Activated naive CD8-positive, alpha-beta T cell treated with anti-CD3 and anti-CD28 coated beads for 36 hours (primary cell): Measurements from ENCODE around the gene SPDEF. TPM values are rescaled to one million over a fixed set of nuclear protein-coding genes. Genes with fewer than 3 reads are reported as not detected.

Source experiments
- DNase-seq: peaks from one replicate; pipeline ENCODE4 v3.0.0; 2021
- H3K27ac Mint-ChIP-seq: one replicate; pipeline ENCODE4 v1.8.0; 2022; ENCODE audit warnings: mild to moderate bottlenecking, moderate library complexity, mixed read lengths
- H3K27me3 Mint-ChIP-seq: one replicate; pipeline ENCODE4 v1.8.0; 2022; ENCODE audit warnings: mild to moderate bottlenecking, mixed read lengths
- H3K36me3 Mint-ChIP-seq: one replicate; pipeline ENCODE4 v1.8.0; 2021; ENCODE audit warnings: mild to moderate bottlenecking, mixed read lengths
- H3K4me1 Mint-ChIP-seq: one replicate; pipeline ENCODE4 v1.8.0; 2021; ENCODE audit warnings: mixed read lengths
- H3K4me3 Mint-ChIP-seq: one replicate; pipeline ENCODE4 v1.8.0; 2022; ENCODE audit warnings: mild to moderate bottlenecking, moderate library complexity, mixed read lengths
- H3K9me3 Mint-ChIP-seq: one replicate; pipeline ENCODE4 v1.8.0; 2022; ENCODE audit warnings: mixed read lengths
- total RNA-seq, 2 experiments: library from RNA; stranded (reverse); gene quantifications; one replicate each; pipeline ENCODE4 v1.2.3, GENCODE V29; 2021

Gene SPDEF
- total RNA-seq, 2 experiments from 2014 or later = not detected

DNA sequence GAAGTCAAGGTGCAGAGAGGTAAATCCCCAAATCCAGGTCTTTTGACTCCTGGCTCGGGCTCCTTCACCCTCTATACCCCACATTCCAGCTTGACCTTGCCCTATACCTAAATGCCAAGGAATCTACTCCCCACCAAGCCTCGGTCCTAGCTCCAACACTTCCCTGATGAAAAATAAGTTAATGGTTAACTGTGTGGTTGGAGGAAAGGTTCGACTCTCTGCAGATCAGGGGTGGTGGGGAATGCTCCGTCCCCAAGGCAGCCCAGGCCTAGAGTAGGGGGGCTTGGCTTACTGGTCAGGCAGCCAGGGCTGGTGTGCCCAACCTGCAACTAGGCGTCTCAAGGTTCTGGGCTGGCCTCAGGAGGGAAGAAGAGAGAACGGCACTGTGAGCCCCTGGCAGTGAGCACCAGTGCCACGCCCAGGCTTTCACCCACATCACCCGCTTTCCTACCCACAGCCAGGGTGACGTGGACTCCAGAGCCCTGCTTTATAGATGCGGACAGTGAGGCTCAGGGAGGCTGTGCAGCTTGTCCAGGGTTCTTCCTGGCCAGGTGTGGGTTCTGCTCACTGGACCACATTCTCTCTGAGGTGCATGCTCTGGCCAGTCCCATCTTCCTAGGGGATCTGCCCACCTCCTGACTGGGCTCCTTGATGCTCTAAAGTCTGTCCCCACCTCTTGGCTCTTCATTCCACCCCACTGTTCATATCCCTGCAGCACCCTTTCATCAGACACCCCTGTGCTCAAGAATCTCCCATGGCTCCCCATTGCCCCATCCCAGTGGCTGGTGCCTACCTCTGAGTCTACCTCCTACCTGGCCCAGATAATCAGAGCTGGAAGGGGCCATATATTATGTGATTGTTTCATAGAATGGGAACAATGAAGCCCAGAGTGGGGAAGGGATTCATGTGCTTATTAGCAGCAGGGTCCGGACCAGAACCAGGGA is 8.2 kb downstream of the SPDEF start:
- Mint-ChIP-seq H3K4me1 (no peaks in the 10 kb centered on the region), H3K36me3 (no peaks in the 10 kb centered on the region)

DNA sequence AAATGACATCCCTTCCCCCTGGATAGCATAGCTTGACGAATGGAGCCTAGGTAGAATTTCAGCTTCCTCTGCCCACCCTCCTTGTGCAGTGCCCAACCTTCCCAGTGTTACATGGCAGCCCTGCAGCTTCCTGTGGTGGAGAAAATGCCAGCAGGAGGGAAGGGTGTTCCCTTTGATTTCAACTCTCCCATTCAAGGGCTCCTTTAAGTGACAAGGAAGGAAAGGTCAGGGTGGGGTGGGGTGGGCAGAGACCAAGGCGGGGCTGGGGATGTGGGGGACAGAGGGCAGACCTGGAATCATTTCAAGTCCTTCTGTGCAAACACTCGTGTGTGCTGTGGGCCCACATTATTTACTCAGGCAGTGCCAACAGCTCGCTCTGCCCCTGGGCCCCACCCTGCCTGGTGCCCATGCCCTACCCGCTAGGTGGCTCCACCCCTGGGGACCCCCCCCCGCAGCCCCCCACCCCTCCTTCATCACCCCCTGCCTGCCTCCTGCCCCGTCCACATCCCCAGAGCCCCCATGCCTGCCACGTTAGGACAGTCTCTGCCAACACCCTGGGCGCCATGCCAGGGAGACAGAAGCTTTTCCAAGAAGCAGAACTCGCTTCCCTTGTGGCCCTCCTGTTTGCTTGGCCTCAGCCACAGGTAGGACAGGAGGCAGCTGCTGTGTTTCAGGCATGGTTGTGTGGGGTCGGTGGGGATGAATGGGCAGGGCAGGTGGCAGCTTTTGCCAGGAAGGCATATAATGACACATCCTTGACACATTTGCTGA is 9.4 kb downstream of the SPDEF start:
- Mint-ChIP-seq H3K27me3 (peaks cover 4% of the 10 kb centered on the region), H3K36me3 (no peaks in the 10 kb centered on the region), H3K9me3 (no peaks in the 10 kb centered on the region), H3K4me1 (no peaks in the 10 kb centered on the region), H3K27ac (no peak overlapping the region), H3K4me3 (no peak overlapping the region)
- DNase-seq = no peak

More for the DNA sequence above, 8.2 kb downstream of the SPDEF start:
- H3K27me3 Mint-ChIP-seq = peaks cover 4% of the 10 kb centered on the region
- no peak overlapping the region for H3K4me3 Mint-ChIP-seq
- H3K27ac Mint-ChIP-seq = no peak overlapping the region
- DNase-seq = no peak
- no peaks in the 10 kb centered on the region for H3K9me3 Mint-ChIP-seq

DNA sequence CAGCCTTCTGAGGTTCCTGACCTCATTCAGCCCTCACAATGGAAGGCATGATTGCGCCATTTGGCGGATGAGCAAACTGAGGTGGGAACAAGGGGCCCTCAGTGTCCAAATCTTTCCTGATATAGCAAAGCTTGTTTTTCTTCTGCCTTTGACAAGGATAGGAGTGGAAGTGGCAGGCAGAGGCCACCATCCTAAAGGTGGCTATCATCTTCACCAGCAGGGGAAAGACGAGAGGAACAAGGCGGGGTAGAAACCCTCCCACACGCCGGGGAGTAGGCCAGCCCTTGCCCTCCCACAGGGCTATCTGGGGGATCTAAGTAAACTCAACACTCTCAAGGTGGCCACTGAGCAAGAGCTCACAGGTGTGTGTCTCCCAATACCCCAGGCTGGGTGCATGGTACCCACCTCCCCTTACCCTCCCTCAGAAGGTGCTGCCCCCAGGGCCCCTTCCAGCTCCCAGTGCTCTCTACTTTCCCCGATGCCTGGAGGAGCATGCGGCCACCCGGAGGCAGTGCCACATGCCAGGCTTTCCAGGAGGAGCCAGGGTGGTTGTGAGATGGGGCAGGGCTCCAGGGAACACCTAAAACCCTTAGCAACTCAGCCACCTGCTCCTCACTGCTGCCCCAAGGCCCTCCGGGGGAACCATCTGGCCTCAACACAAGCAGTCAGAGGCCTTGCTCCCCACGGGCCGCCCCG is 11.2 kb downstream of the SPDEF start:
- Mint-ChIP-seq H3K9me3 (no peaks in the 10 kb centered on the region), H3K36me3 (no peaks in the 10 kb centered on the region), H3K4me1 (no peaks in the 10 kb centered on the region), H3K4me3 (no peak overlapping the region), H3K27me3 (no peaks in the 10 kb centered on the region), H3K27ac (no peak overlapping the region)
- no peak for DNase-seq

DNA sequence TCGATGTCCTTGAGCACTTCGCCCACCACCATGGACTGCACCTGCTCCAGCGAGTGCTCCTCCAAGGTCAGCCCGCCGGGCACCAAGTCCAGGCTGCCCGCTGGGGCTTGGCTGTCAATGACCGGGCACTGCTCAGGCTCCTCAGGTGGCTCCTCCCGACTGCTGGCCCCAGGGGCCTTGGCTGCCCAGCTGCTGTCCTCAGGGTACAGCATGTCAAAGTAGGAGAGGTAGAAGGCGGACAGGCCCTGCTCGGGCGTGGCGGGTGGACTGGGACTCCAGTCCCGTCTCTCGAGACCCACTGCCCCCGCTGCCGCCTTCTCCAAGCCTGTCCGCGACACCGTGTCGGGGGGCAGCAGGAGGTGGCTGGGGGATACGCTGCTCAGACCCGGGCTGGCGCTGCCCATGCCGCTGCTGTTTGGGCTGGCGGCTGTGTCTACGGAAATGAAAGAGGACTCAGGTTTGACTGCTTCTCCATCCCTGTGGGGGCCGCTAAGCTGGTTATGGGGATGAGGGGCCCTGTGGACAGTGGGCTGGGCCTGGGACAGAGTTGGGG is 12.0 kb downstream of the SPDEF start:
- Mint-ChIP-seq H3K4me1 (no peaks in the 10 kb centered on the region), H3K4me3 (no peak overlapping the region), H3K9me3 (no peaks in the 10 kb centered on the region), H3K27me3 (no peaks in the 10 kb centered on the region), H3K36me3 (no peaks in the 10 kb centered on the region), H3K27ac (no peak overlapping the region)
- DNase-seq = no peak

DNA sequence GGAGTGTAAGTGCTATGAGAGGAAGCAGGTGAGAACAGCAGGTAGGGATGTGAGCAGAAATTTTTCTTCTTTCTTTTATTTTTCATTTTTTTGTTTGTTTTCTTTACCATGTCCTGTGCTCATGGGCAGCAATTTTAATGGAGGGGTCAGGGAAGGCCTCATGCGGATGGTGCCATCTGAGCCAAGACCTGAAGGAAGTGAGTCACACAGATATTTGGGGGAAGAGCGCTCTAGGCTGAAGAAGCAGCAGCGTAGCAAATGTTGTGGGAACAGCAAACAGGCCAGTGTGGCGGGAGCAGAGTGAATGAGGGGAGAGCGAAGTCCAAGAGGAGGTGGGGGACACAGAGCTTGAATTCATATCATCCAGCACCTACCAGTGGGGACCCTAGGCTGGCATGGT is 12.7 kb downstream of the SPDEF start:
- Mint-ChIP-seq H3K4me1 (no peaks in the 10 kb centered on the region), H3K9me3 (no peaks in the 10 kb centered on the region), H3K36me3 (no peaks in the 10 kb centered on the region), H3K4me3 (no peak overlapping the region), H3K27ac (no peak overlapping the region), H3K27me3 (no peaks in the 10 kb centered on the region)
- DNase-seq = no peak

DNA sequence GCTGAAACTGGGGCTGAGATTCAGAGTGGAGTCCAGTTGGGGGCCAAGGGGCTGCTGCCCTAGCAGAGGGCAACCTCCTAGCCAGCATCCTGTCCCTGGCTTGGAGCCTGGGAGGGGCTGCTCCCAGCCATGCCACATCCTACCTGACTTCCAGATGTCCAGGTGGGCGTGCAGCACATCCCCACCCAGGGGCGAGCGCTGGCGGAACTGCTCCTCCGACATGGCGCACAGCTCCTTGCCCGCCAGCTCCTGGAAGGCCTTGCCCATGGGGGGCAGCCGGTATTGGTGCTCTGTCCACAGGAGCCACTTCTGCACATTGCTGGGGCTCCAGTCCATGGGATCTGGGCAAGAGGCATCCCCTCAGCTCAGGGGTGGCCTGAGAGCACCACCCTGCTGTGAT is 15.3 kb downstream of the SPDEF start:
- DNase-seq = no peak
- H3K27me3 Mint-ChIP-seq = no peaks in the 10 kb centered on the region
- H3K9me3 Mint-ChIP-seq = no peaks in the 10 kb centered on the region
- H3K4me1 Mint-ChIP-seq = no peaks in the 10 kb centered on the region
- no peak overlapping the region for H3K27ac Mint-ChIP-seq
- no peak overlapping the region for H3K4me3 Mint-ChIP-seq
- no peaks in the 10 kb centered on the region for H3K36me3 Mint-ChIP-seq

DNA sequence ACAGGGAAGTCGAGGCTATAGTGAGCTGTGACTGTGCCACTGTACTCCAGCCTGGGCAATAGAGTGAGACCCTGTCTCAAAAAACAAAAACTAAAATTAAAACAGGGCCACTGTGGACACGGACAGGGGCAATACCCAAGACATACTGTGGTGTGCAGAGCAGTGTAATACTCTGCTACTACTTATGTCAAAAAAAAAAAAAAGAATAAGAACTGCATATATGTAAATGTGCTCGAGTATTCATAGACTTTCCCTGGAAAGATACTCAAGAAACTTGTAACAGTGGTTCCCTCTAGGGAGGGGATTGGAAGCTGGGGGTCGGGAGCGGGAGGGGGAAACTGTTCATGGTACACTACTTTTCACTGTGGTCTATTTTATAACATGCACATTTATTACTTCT is 15.9 kb downstream of the SPDEF start:
- Mint-ChIP-seq H3K9me3 (no peaks in the 10 kb centered on the region), H3K27me3 (no peaks in the 10 kb centered on the region), H3K27ac (no peak overlapping the region), H3K4me1 (no peaks in the 10 kb centered on the region), H3K4me3 (no peak overlapping the region), H3K36me3 (no peaks in the 10 kb centered on the region)
- DNase-seq = no peak

DNA sequence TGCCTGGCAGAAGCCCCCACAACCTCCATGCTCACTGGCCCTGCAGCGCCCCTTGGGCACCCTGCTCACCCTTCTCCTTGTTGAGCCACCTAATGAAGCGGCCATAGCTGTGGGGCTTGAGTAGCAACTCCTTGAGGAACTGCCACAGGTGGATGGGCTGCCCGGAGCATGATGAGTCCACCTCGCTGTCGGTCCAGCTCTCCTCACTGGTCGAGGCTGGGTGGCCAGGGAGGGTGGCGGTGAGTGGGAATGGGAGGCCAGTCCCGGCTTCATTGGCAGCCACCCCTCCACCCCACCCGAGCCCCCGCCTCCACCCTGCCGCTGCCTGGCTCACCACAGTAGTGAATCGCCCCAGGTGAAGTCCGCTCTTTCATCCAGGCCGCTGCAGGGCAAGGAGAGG is 16.9 kb downstream of the SPDEF start:
- H3K9me3 Mint-ChIP-seq = no peaks in the 10 kb centered on the region
- no peak for DNase-seq
- no peaks in the 10 kb centered on the region for H3K4me1 Mint-ChIP-seq
- H3K27ac Mint-ChIP-seq = no peak overlapping the region
- no peaks in the 10 kb centered on the region for H3K27me3 Mint-ChIP-seq
- H3K4me3 Mint-ChIP-seq = no peak overlapping the region
- no peaks in the 10 kb centered on the region for H3K36me3 Mint-ChIP-seq

DNA sequence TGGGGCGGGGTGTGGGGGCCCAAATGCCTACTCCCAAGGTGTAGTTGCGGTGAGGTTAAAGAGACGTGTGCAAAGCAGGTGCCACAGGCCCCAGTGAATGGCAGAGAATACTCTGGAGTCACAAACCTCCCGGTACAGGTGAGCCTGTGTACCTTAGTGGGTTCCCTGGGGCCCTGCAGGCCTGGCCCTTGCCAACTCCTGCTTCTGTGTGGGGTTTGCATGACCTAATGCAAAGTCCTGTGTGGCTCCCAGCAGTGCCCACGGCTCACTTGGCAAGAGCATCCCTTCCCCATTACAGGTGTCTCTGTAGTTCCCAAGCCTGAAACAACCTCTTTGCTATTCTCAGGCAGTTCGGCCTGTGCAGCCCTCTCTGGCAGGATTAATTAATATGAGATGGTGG is 17.5 kb downstream of the SPDEF start:
- Mint-ChIP-seq H3K36me3 (no peaks in the 10 kb centered on the region), H3K9me3 (no peaks in the 10 kb centered on the region), H3K27me3 (no peaks in the 10 kb centered on the region), H3K4me1 (no peaks in the 10 kb centered on the region), H3K4me3 (no peak overlapping the region), H3K27ac (no peak overlapping the region)
- DNase-seq = no peak

DNA sequence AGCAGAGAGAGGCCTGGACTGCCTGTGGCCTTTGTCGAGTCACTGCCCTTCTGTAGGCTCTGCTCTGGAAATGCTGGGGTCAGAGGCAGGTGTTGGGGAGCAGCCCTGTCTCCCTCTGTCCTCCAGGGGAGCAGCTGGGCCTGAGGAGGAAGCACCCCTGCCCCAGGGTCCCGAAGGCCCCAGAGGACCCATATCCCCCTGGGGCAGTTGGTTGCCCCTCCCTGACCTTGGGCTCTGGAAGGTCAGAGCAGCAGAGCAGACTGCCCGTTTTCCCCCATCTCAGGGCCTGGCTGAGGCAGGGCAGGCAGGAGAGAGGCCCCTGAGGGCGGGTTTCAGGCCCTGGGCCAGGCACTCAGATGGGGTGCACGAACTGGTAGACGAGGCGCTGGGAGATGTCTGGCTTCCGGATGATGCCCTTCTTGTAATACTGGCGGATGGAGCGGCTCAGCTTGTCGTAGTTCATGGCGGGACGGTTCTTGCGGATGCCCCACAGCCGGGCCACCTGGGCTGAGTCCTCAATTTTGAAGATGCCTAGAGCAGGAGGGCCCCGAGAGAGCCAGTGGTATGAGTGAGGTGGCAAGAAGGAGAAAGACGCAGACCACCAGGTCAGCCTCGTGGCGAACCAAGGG is 18.1 kb downstream of the SPDEF start:
- DNase-seq = no peak
- H3K36me3 Mint-ChIP-seq = no peaks in the 10 kb centered on the region
- no peaks in the 10 kb centered on the region for H3K27me3 Mint-ChIP-seq
- no peak overlapping the region for H3K4me3 Mint-ChIP-seq
- H3K4me1 Mint-ChIP-seq = no peaks in the 10 kb centered on the region
- H3K27ac Mint-ChIP-seq = no peak overlapping the region
- H3K9me3 Mint-ChIP-seq = no peaks in the 10 kb centered on the region

DNA sequence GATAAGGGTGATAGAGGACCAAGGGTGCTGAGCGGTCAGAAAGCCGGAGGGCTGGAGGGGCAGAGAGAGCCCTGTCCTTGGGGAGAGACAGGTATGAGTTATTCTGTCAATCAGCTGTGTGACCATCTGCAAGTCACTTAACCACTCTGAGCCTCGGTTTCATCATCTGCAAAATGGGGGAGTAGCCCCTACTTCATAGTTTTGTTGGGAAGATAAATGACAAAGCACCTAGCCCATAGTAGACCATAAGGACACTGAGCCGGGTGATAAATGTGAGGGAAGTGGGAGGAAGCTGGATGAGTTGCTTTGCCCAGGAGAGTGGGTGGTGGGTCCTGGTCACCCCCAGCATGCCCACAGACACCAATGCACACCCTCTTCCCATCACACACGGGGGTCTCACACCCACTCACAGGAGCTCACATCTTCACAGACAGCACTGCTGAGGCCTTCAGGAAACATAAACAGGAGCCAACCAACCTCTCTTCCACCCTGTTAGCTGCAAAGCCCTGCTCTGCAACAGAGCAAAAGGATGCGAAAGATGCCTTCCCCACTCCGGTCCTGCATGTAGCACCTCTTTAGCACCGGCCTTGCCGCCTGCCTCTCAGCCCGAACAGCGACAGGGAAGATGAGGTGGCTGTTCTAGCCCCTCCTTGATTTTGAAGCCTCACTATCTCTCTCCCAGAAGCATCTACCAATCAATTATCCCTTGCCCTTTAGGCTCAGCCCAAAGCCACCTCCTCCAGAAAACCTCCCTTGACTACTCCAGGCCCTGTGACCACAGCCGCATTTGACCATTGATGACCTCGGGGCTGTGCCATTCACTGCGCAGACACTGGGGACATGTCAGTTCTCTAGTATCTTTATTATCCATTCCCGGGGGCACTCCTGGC is 18.9 kb downstream of the SPDEF start:
- Mint-ChIP-seq H3K4me1 (no peaks in the 10 kb centered on the region), H3K27ac (no peak overlapping the region), H3K4me3 (no peak overlapping the region), H3K27me3 (no peaks in the 10 kb centered on the region), H3K9me3 (no peaks in the 10 kb centered on the region), H3K36me3 (no peaks in the 10 kb centered on the region)
- DNase-seq = no peak

DNA sequence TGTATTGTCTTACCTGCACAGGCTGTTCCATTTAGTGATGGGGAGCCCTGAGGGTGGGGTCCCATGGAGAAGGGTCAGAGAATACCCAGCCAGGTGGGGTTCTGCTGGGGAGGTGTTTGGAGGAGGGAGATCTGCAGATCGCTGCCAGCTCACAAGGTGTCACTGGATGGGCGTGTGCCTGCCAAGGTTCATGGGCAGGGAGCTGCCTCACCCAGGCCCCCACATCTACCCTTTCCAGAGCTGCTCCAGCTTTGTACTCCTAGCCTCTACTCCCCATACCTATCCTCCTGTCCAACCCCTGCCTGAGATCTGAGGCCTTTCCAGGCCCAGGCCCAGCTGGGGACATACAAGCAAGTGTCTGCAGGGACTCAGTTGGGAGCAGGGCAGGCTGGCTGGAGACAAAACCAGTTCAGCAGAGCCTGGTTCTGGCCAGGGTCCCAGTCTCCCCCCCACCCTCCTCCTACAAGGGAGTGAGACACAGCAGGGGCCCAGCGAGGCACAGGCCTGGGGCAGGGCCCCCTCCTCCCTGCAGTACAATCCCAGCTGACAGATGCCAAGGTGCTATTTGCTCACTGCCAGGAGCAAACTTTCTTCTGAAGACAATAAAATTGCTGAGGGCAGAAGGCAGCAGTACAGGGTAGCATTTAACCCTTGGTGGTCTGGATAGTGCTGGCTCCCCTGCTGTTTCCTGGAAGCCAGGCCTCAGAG is 19.7 kb downstream of the SPDEF start:
- H3K36me3 Mint-ChIP-seq = no peaks in the 10 kb centered on the region
- no peak for DNase-seq
- no peaks in the 10 kb centered on the region for H3K27me3 Mint-ChIP-seq
- H3K4me1 Mint-ChIP-seq = no peaks in the 10 kb centered on the region
- no peak overlapping the region for H3K27ac Mint-ChIP-seq
- H3K4me3 Mint-ChIP-seq = no peak overlapping the region
- H3K9me3 Mint-ChIP-seq = no peaks in the 10 kb centered on the region

DNA sequence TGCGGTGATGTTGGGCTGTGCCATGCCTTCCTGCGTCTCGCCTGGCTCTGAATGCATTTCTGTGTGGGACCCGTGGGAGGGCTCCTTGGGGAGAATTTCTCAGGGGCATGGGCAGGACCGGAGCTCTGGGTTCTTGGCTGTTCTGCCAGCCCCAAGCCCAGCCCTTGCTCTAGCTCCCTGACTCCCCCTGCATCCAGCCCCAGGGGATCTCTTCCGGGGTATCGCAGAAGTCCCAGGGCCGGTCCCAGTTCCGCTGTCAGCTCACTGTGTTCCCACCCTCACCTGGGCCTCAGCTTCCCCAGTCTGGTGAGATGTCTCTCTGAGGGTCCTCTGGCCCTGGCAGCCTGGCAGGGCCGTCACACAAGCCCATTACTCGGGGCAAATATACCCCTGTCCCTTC is 20.5 kb downstream of the SPDEF start:
- DNase-seq = no peak
- Mint-ChIP-seq H3K36me3 (no peaks in the 10 kb centered on the region), H3K9me3 (no peaks in the 10 kb centered on the region), H3K27me3 (no peaks in the 10 kb centered on the region), H3K4me3 (no peak overlapping the region), H3K4me1 (no peaks in the 10 kb centered on the region), H3K27ac (no peak overlapping the region)
